A549 (cell line): ENCODE measurements around the gene KRIT1. TPM values are rescaled to one million over a fixed set of nuclear protein-coding genes. Genes with fewer than 3 reads are reported as not detected.

Source experiments
- ATAC-seq, 2 experiments: fragments of 200-7000 bp in 1 of 2; fragments of >200 bp in 1 of 2; cut with Nextera tagmentation in 1 of 2; cut with Tn5 transposase in 1 of 2; 3 replicates each; pipeline versions ENCODE4 v1.8.0 to v1.9.1; 2018 to 2020; ENCODE audit warnings: mild to moderate bottlenecking in 1 of 2, moderate library complexity in 1 of 2
- CTCF ChIA-PET: fragments of 300-600 bp; sonication (Branson Sonifier 250); formaldehyde crosslinking; extraction: SDS; loops from one replicate; lab custom pipeline; 2021; ENCODE audit warnings: antibody characterized with exemption, inconsistent platforms; lab: Yijun Ruan, JAX
- POLR2A ChIA-PET: fragments of 350-600 bp; formaldehyde crosslinking; extraction: SDS; loops from one replicate; lab custom pipeline; 2021; ENCODE audit warnings: antibody characterized with exemption, inconsistent platforms; lab: Yijun Ruan, JAX
- DNase-seq, 2 experiments: peaks; one replicate each; pipeline versions ENCODE4 v3.0.0 to v3.0.0-alpha.2; 2011 to 2016; ENCODE audit warnings: low read depth in 1 of 2, low spot score in 1 of 2
- FAIRE-seq: peaks from 2 replicates; lab custom pipeline; 2011; peaks lifted over from hg19 to GRCh38; lab: Jason Lieb, UNC
- H3K27ac ChIP-seq, 2 experiments: fragments of >200 bp; sonication (Bioruptor Twin); formaldehyde crosslinking; 3 replicates each; pipeline ENCODE4 v1.5.1; 2016 to 2017
- H3K4me1 ChIP-seq: fragments of >200 bp; sonication (Bioruptor Twin); formaldehyde crosslinking; 3 replicates; pipeline ENCODE4 v1.6.1; 2016
- H3K4me2 ChIP-seq: fragments of >200 bp; sonication (Bioruptor Twin); formaldehyde crosslinking; 3 replicates; pipeline ENCODE4 v1.6.1; 2016
- H3K4me3 ChIP-seq: fragments of >200 bp; sonication (Bioruptor Twin); formaldehyde crosslinking; 3 replicates; pipeline ENCODE4 v1.5.1; 2016
- H3K9me3 ChIP-seq: fragments of >200 bp; sonication (Bioruptor Twin); formaldehyde crosslinking; 3 replicates; pipeline ENCODE4 v1.6.1; 2016
- EHMT2 ChIP-seq: fragments of 200-600 bp; sonication (generic); IDR thresholded peaks from 2 replicates; pipeline ENCODE4 v1.6.1; 2016; ENCODE audit warnings: antibody characterized with exemption, low read depth, mild to moderate bottlenecking, moderate library complexity
- EP300 ChIP-seq, 2 experiments: fragments of >200 bp; sonication (Bioruptor Twin); formaldehyde crosslinking; IDR thresholded peaks; 2 replicates in 1 of 2; 3 replicates in 1 of 2; pipeline ENCODE4 v1.6.1; 2016 to 2017
- HDAC2 ChIP-seq: fragments of 200-600 bp; sonication (generic); IDR thresholded peaks from 2 replicates; pipeline ENCODE4 v1.6.1; 2016
- HOXB13 ChIP-seq: fragments of 250-450 bp; sonication (Bioruptor Pico); IDR thresholded peaks from 2 replicates; pipeline ENCODE4 v1.5.0; 2020; ENCODE audit warnings: low read depth, mild to moderate bottlenecking, moderate library complexity
- HOXB5 ChIP-seq: fragments of 250-450 bp; sonication (Bioruptor Pico); IDR thresholded peaks from 2 replicates; pipeline ENCODE4 v1.5.0; 2020; ENCODE audit warnings: mild to moderate bottlenecking, moderate library complexity
- JUN ChIP-seq, 2 experiments: fragments of >200 bp; sonication (Bioruptor Twin); formaldehyde crosslinking; IDR thresholded peaks; 2 replicates in 1 of 2; 3 replicates in 1 of 2; pipeline ENCODE4 v1.6.1; 2016 to 2017
- KDM1A ChIP-seq: fragments of 200-600 bp; sonication (generic); IDR thresholded peaks from 2 replicates; pipeline ENCODE4 v1.6.1; 2016; ENCODE audit warnings: low read depth, mild to moderate bottlenecking
- KDM5A ChIP-seq: fragments of 200-600 bp; sonication (generic); IDR thresholded peaks from 2 replicates; pipeline ENCODE4 v1.6.1; 2016; ENCODE audit warnings: antibody characterized with exemption, mild to moderate bottlenecking
- MYC ChIP-seq: IDR thresholded peaks from 2 replicates; pipeline ENCODE4 v1.6.1; 2012; ENCODE audit warnings: mild to moderate bottlenecking, inconsistent platforms, low read length, improper control_type of control experiment, borderline replicate concordance
- NFE2L2 ChIP-seq: fragments of 150-350 bp; conservative IDR thresholded peaks from 2 replicates; pipeline ENCODE4 v1.6.1; 2014; ENCODE audit warnings: low read length
- NPAS2 ChIP-seq: fragments of 250-450 bp; sonication (Bioruptor Pico); IDR thresholded peaks from 2 replicates; pipeline ENCODE4 v1.8.0; 2022; ENCODE audit warnings: mild to moderate bottlenecking, moderate library complexity, borderline replicate concordance
- PHF8 ChIP-seq: fragments of 200-600 bp; sonication (generic); IDR thresholded peaks from 2 replicates; pipeline ENCODE4 v1.6.1; 2016; ENCODE audit warnings: low read depth, mild to moderate bottlenecking, antibody characterized with exemption, moderate library complexity, borderline replicate concordance
- POLR2AphosphoS2 ChIP-seq: conservative IDR thresholded peaks from 2 replicates; pipeline ENCODE4 v1.6.1; 2012; ENCODE audit warnings: low read length, improper control_type of control experiment, inconsistent platforms
- RAD21 ChIP-seq, 2 experiments: fragments of >200 bp in 1 of 2; sonication (Bioruptor Twin) in 1 of 2; formaldehyde crosslinking in 1 of 2; IDR thresholded peaks in 1 of 2; conservative IDR thresholded peaks in 1 of 2; 2 replicates in 1 of 2; 3 replicates in 1 of 2; pipeline ENCODE4 v1.6.1; 2012 to 2018; ENCODE audit warnings: inconsistent platforms in 1 of 2
- RCOR1 ChIP-seq: fragments of 150-350 bp; IDR thresholded peaks from 2 replicates; pipeline ENCODE4 v1.6.1; 2014; ENCODE audit warnings: antibody characterized with exemption, low read length, low read depth
- SREBF2 ChIP-seq: fragments of 450-650 bp; IDR thresholded peaks from 2 replicates; pipeline ENCODE4 v1.6.1; 2014; ENCODE audit warnings: mild to moderate bottlenecking, moderate library complexity
- TFCP2L1 ChIP-seq: fragments of 250-450 bp; sonication (Bioruptor Pico); IDR thresholded peaks from 2 replicates; pipeline ENCODE4 v1.5.0; 2021; ENCODE audit warnings: mild to moderate bottlenecking
- TP53 ChIP-seq: fragments of 250-450 bp; sonication (Bioruptor Pico); IDR thresholded peaks from 2 replicates; pipeline ENCODE4 v1.5.0; 2021; ENCODE audit warnings: mild to moderate bottlenecking, moderate library complexity
- ZC3H11A ChIP-seq: fragments of 450-650 bp; IDR thresholded peaks from 2 replicates; pipeline ENCODE4 v1.6.1; 2014; ENCODE audit warnings: antibody characterized with exemption, mild to moderate bottlenecking
- ZFP36 ChIP-seq: fragments of 450-650 bp; IDR thresholded peaks from 2 replicates; pipeline ENCODE4 v1.6.1; 2014; ENCODE audit warnings: borderline replicate concordance; ENCODE audit not compliant: partially characterized antibody
- ZSCAN20 ChIP-seq: fragments of 250-450 bp; sonication (Bioruptor Pico); IDR thresholded peaks from 2 replicates; pipeline ENCODE4 v1.8.0; 2022; ENCODE audit warnings: mild to moderate bottlenecking, moderate library complexity
- WGBS: methylation state at CpG from one replicate; pipeline ENCODE4 v1.1.6; 2017; ENCODE audit errors: missing lambda C conversion rate; 5-methylcytosine and 5-hydroxymethylcytosine counted together
- polyA plus RNA-seq, 4 experiments: library from polyadenylated mRNA; depleted of rRNA in 3 of 4; stranded (reverse); fragments of >200 nt; fragmentation: RNase III in 1 of 4; extraction: RNeasy Plus Mini Kit Qiagen cat#74134 plus additional on column Dnase treatment in 1 of 4; gene quantifications; 2 replicates in 3 of 4; 3 replicates in 1 of 4; pipeline ENCODE4 v1.2.3, GENCODE V29; 2011 to 2017
- TF ChIP-seq, protein P1 (sequence below): fragments of 250-450 bp; sonication (Bioruptor Pico); IDR thresholded peaks from 2 replicates; pipeline ENCODE4 v1.5.0; 2021; ENCODE audit warnings: mild to moderate bottlenecking, moderate library complexity, borderline replicate concordance
- TF ChIP-seq, protein P2 (sequence below): fragments of 200-600 bp; sonication (generic); IDR thresholded peaks from 2 replicates; pipeline ENCODE4 v1.6.1; 2016; ENCODE audit warnings: antibody characterized with exemption, mild to moderate bottlenecking, moderate library complexity
- TF ChIP-seq, protein P3 (sequence below): fragments of 450-650 bp; IDR thresholded peaks from 2 replicates; pipeline ENCODE4 v1.6.1; 2014; ENCODE audit warnings: antibody characterized with exemption
- TF ChIP-seq, protein P4 (sequence below): fragments of 250-450 bp; sonication (Bioruptor Pico); IDR thresholded peaks from 2 replicates; pipeline ENCODE4 v1.5.0; 2020; ENCODE audit warnings: low read depth, mild to moderate bottlenecking, moderate library complexity

Gene KRIT1
- polyA plus RNA-seq, 2 of the 4 experiments (the other 2 are of a cell fraction): 30.8 to 60.6 TPM

DNA sequence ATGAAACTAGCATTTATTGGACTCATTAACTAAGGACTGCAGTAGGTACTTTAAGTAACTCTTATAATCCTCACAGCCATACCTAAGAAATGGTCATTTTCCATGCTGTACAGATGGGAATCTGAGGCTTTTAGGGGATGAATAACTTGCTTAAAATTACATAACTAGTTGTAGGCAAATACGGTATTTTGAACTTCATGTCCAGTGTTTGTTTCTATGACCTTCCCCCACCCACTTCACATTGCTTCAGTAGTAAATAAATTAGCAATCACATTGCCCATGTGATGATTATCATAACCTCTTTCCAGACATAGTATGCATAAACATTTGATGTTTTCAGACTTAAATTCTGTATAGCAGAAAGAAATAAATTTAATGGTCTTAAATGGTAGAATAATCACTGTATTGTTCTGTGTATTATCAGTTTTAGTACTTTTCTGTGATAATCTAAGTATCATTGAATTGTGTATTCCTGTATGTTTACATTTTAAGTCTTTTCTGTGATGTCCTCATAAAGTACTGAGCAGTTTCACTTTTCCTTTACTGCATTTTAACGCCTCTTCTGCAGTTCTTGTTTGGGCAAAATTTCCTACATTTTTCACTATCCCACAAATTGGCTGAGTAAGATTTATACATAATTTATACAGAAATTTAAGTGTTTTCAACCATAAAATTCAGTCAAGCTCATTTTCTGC, 48.3 kb upstream of the KRIT1 start:
- Histone ChIP-seq H3K27ac (no peak overlapping the region), H3K4me2 (no peak overlapping the region), H3K9me3 (no peaks in the 10 kb centered on the region), H3K4me3 (no peak overlapping the region), H3K4me1 (0 out of 3 replicates have a peak, but pooled peaks cover 3% of the 10 kb centered on the region)
- no peak for ATAC-seq
- DNase-seq: no peak
- CTCF ChIA-PET: no interaction called here
- POLR2A ChIA-PET: no interaction called here
- 83% methylated on average over 2 of the region's 2 CpGs for WGBS
- no peak for TF ChIP-seq HOXB13 (CRISPR knock-in tag)
- no peak for FAIRE-seq

- POLR2A ChIA-PET: no interaction called here
- H3K27ac ChIP-seq: no peak overlapping the region
- FAIRE-seq: no peak
- TF ChIP-seq ZC3H11A: no peak
- no peak for TF ChIP-seq HOXB5 (CRISPR knock-in tag)
- no peak for TF ChIP-seq POLR2AphosphoS2
- no peak for TF ChIP-seq TFCP2L1 (CRISPR knock-in tag)
- no peak for TF ChIP-seq EHMT2
- TF ChIP-seq RCOR1: no peak
- TF ChIP-seq HDAC2: no peak
- TF ChIP-seq HOXB13 (CRISPR knock-in tag): no peak
- TF ChIP-seq RAD21 (conservative IDR thresholded peaks at IDR 0.05 in 1 of 2, IDR thresholded peaks at IDR 0.05 in 1 of 2): no peak
- TF ChIP-seq KDM1A: no peak
- no peak for TF ChIP-seq MYC
- TF ChIP-seq, protein P1, sequence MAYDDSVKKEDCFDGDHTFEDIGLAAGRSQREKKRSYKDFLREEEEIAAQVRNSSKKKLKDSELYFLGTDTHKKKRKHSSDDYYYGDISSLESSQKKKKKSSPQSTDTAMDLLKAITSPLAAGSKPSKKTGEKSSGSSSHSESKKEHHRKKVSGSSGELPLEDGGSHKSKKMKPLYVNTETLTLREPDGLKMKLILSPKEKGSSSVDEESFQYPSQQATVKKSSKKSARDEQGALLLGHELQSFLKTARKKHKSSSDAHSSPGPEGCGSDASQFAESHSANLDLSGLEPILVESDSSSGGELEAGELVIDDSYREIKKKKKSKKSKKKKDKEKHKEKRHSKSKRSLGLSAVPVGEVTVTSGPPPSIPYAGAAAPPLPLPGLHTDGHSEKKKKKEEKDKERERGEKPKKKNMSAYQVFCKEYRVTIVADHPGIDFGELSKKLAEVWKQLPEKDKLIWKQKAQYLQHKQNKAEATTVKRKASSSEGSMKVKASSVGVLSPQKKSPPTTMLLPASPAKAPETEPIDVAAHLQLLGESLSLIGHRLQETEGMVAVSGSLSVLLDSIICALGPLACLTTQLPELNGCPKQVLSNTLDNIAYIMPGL: no peak
- no peak for TF ChIP-seq ZFP36
- TF ChIP-seq NPAS2 (CRISPR knock-in tag): no peak
- TF ChIP-seq, protein P2, sequence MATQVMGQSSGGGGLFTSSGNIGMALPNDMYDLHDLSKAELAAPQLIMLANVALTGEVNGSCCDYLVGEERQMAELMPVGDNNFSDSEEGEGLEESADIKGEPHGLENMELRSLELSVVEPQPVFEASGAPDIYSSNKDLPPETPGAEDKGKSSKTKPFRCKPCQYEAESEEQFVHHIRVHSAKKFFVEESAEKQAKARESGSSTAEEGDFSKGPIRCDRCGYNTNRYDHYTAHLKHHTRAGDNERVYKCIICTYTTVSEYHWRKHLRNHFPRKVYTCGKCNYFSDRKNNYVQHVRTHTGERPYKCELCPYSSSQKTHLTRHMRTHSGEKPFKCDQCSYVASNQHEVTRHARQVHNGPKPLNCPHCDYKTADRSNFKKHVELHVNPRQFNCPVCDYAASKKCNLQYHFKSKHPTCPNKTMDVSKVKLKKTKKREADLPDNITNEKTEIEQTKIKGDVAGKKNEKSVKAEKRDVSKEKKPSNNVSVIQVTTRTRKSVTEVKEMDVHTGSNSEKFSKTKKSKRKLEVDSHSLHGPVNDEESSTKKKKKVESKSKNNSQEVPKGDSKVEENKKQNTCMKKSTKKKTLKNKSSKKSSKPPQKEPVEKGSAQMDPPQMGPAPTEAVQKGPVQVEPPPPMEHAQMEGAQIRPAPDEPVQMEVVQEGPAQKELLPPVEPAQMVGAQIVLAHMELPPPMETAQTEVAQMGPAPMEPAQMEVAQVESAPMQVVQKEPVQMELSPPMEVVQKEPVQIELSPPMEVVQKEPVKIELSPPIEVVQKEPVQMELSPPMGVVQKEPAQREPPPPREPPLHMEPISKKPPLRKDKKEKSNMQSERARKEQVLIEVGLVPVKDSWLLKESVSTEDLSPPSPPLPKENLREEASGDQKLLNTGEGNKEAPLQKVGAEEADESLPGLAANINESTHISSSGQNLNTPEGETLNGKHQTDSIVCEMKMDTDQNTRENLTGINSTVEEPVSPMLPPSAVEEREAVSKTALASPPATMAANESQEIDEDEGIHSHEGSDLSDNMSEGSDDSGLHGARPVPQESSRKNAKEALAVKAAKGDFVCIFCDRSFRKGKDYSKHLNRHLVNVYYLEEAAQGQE: no peak
- no peak for TF ChIP-seq NFE2L2
- TF ChIP-seq, all 56 proteins: peak for 0
- CTCF ChIA-PET: no interaction called here
- H3K4me1 ChIP-seq: 0 out of 3 replicates have a peak, but pooled peaks cover 3% of the 10 kb centered on the region
- WGBS: 83% methylated on average over 3 of the region's 3 CpGs
- H3K4me3 ChIP-seq: no peak overlapping the region
- no peak for ATAC-seq
- DNase-seq: no peak
- H3K9me3 ChIP-seq: no peaks in the 10 kb centered on the region
- no peak overlapping the region for H3K4me2 ChIP-seq
Measured at GRCh38 chr7:92292981-92293380, 47.3 kb upstream of the KRIT1 start.

GRCh38 chr7:92289321-92289720, 43.6 kb upstream of the KRIT1 start:
- no peaks in the 10 kb centered on the region for H3K9me3 ChIP-seq
- H3K4me2 ChIP-seq: no peak overlapping the region
- H3K27ac ChIP-seq: no peak overlapping the region
- no peak overlapping the region for H3K4me3 ChIP-seq
- DNase-seq (no peak), FAIRE-seq (no peak), ATAC-seq (no peak)
- TF ChIP-seq, protein P3, sequence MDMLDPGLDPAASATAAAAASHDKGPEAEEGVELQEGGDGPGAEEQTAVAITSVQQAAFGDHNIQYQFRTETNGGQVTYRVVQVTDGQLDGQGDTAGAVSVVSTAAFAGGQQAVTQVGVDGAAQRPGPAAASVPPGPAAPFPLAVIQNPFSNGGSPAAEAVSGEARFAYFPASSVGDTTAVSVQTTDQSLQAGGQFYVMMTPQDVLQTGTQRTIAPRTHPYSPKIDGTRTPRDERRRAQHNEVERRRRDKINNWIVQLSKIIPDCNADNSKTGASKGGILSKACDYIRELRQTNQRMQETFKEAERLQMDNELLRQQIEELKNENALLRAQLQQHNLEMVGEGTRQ: no peak
- no peak for TF ChIP-seq NFE2L2
- no peak for TF ChIP-seq TFCP2L1 (CRISPR knock-in tag)
- TF ChIP-seq EP300 (IDR thresholded peaks at IDR 0.05): no peak
- no peak for TF ChIP-seq PHF8
- TF ChIP-seq HDAC2: no peak
- TF ChIP-seq JUN (IDR thresholded peaks at IDR 0.05): no peak
- TF ChIP-seq, protein P4, sequence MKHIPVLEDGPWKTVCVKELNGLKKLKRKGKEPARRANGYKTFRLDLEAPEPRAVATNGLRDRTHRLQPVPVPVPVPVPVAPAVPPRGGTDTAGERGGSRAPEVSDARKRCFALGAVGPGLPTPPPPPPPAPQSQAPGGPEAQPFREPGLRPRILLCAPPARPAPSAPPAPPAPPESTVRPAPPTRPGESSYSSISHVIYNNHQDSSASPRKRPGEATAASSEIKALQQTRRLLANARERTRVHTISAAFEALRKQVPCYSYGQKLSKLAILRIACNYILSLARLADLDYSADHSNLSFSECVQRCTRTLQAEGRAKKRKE: no peak
- no peak for TF ChIP-seq KDM5A
- no peak for TF ChIP-seq KDM1A
- no peak for TF ChIP-seq SREBF2
- no peak for TF ChIP-seq NPAS2 (CRISPR knock-in tag)
- no peak for TF ChIP-seq TP53 (CRISPR knock-in tag)
- TF ChIP-seq HOXB5 (CRISPR knock-in tag): no peak
- TF ChIP-seq ZSCAN20: no peak
- CTCF ChIA-PET: no interaction called here
- H3K4me1 ChIP-seq: 0 out of 3 replicates have a peak, but pooled peaks cover 3% of the 10 kb centered on the region
- WGBS: 83% methylated on average over 2 of the region's 2 CpGs
- POLR2A ChIA-PET: no interaction called here
